Stimulated activated CD8-positive, alpha-beta memory T cell treated with anti-CD3 and anti-CD28 coated beads, Interleukin-12 subunit alpha, Interleukin-12 subunit beta, amount 100 ng/mL, for 24 hours (primary cell): ENCODE results near the gene TUBB4B.

ENCODE experiments used
- DNase-seq: peaks from one replicate; pipeline ENCODE4 v3.0.0-alpha.2; 2020; ENCODE audit errors: extremely low read depth

The TUBB4B gene

GRCh38 chr9:137225699-137226331 lies 15.3 kb upstream of the TUBB4B start:
- no peak for DNase-seq

GRCh38 chr9:137226338-137227053 lies 14.6 kb upstream of the TUBB4B start:
- no peak for DNase-seq

GRCh38 chr9:137227054-137227852 lies 13.8 kb upstream of the TUBB4B start, which contains the start of gene RNF224:
TSS of gene RNF224 (plus strand) at chr9:137227502. CDS start at chr9:137228336, 834 bp downstream.
- DNase-seq: peak; percentile 54

GRCh38 chr9:137227853-137228505 lies 13.1 kb upstream of the TUBB4B start:
- DNase-seq: no peak

- DNase-seq: no peak
Observed at GRCh38 chr9:137228506-137228967, 12.6 kb upstream of the TUBB4B start.

GRCh38 chr9:137228968-137229896 lies 11.9 kb upstream of the TUBB4B start:
- DNase-seq: no peak

GRCh38 chr9:137229903-137230704 lies 11.0 kb upstream of the TUBB4B start:
- DNase-seq: no peak

GRCh38 chr9:137230705-137231371 lies 10.2 kb upstream of the TUBB4B start, which contains the start of gene SLC34A3:
TSS of gene SLC34A3 (plus strand) at chr9:137230901. CDS start at chr9:137231703, 802 bp downstream.
- DNase-seq: no peak

GRCh38 chr9:137231372-137232039 lies 9.6 kb upstream of the TUBB4B start:
- DNase-seq: no peak

GRCh38 chr9:137232101-137232500 lies 9.0 kb upstream of the TUBB4B start:
- DNase-seq: no peak

- no peak for DNase-seq
Observed at GRCh38 chr9:137232510-137232909, 8.6 kb upstream of the TUBB4B start.

- no peak for DNase-seq
Observed at GRCh38 chr9:137233143-137233980, 7.7 kb upstream of the TUBB4B start.

- no peak for DNase-seq
Observed at GRCh38 chr9:137234055-137234697, 6.9 kb upstream of the TUBB4B start.

GRCh38 chr9:137234758-137235423 lies 6.2 kb upstream of the TUBB4B start:
- DNase-seq: no peak

- DNase-seq: no peak
Observed at GRCh38 chr9:137235424-137236237, 5.5 kb upstream of the TUBB4B start.
